SK-N-SH treated with all-trans-retinoic acid at 6 μM for 48 hours (cell line): ENCODE results near the gene PCSK5.

Source experiments
- ATAC-seq: fragments of 200-7000 bp; cut with Tn5 transposase; 3 replicates; pipeline ENCODE4 v1.9.1; 2020; ENCODE audit warnings: mild to moderate bottlenecking, moderate library complexity
- ARNTL ChIP-seq: fragments of 450-650 bp; formaldehyde crosslinking; IDR thresholded peaks from 2 replicates; pipeline ENCODE4 v1.5.0; 2020; ENCODE audit warnings: low read depth, mild to moderate bottlenecking, moderate library complexity, borderline replicate concordance
- BACH2 ChIP-seq: fragments of 250-450 bp; sonication (Bioruptor Pico); IDR thresholded peaks from 2 replicates; pipeline ENCODE4 v1.9.0; 2021; ENCODE audit warnings: mild to moderate bottlenecking, borderline replicate concordance
- ESRRG ChIP-seq: fragments of 250-450 bp; sonication (Bioruptor Pico); IDR thresholded peaks from 2 replicates; pipeline ENCODE4 v1.6.1; 2021; ENCODE audit warnings: mild to moderate bottlenecking
- GLIS3 ChIP-seq: fragments of 250-450 bp; sonication (Bioruptor Pico); IDR thresholded peaks from 2 replicates; pipeline ENCODE4 v1.5.0; 2020; ENCODE audit warnings: mild to moderate bottlenecking, moderate library complexity
- ISL1 ChIP-seq: fragments of 250-450 bp; sonication (Bioruptor Pico); IDR thresholded peaks from 2 replicates; pipeline ENCODE4 v2.1.2; 2022; ENCODE audit warnings: mild to moderate bottlenecking, moderate library complexity
- OSR1 ChIP-seq: fragments of 250-450 bp; sonication (Bioruptor Pico); IDR thresholded peaks from 2 replicates; pipeline ENCODE4 v1.8.0; 2022; ENCODE audit warnings: moderate library complexity, mild to moderate bottlenecking, inconsistent platforms
- PPARA ChIP-seq: fragments of 250-450 bp; sonication (Bioruptor Pico); IDR thresholded peaks from 2 replicates; pipeline ENCODE4 v1.5.0; 2020; ENCODE audit warnings: mild to moderate bottlenecking, borderline replicate concordance
- RARB ChIP-seq: fragments of 250-450 bp; sonication (Bioruptor Pico); IDR thresholded peaks from 2 replicates; pipeline ENCODE4 v1.8.0; 2021; ENCODE audit warnings: mild to moderate bottlenecking, moderate library complexity
- SNAI2 ChIP-seq: fragments of 250-450 bp; sonication (Bioruptor Pico); IDR thresholded peaks from 2 replicates; pipeline ENCODE4 v1.5.0; 2020; ENCODE audit warnings: mild to moderate bottlenecking, moderate library complexity
- TCF4 ChIP-seq: fragments of 250-450 bp; sonication (Bioruptor Pico); IDR thresholded peaks from 2 replicates; pipeline ENCODE4 v1.8.0; 2021; ENCODE audit warnings: mild to moderate bottlenecking, moderate library complexity, borderline replicate concordance
- TOX ChIP-seq: fragments of 250-450 bp; sonication (Bioruptor Pico); IDR thresholded peaks from 2 replicates; pipeline ENCODE4 v1.8.0; 2021; ENCODE audit warnings: mild to moderate bottlenecking, moderate library complexity, borderline replicate concordance
- ZC3H10 ChIP-seq: fragments of 250-450 bp; sonication (Bioruptor Pico); IDR thresholded peaks from 2 replicates; pipeline ENCODE4 v1.5.1; 2021; ENCODE audit warnings: mild to moderate bottlenecking, moderate library complexity
- ZFP3 ChIP-seq: fragments of 250-450 bp; sonication (Bioruptor Pico); IDR thresholded peaks from 2 replicates; pipeline ENCODE4 v1.5.0; 2020; ENCODE audit warnings: mild to moderate bottlenecking, moderate library complexity
- ZFP30 ChIP-seq: fragments of 450-650 bp; formaldehyde crosslinking; IDR thresholded peaks from 2 replicates; pipeline ENCODE4 v1.5.0; 2022; ENCODE audit warnings: mild to moderate bottlenecking, moderate library complexity
- ZNF565 ChIP-seq: fragments of 450-650 bp; formaldehyde crosslinking; conservative IDR thresholded peaks from 2 replicates; pipeline ENCODE4 v1.5.0; 2020; ENCODE audit warnings: low read depth, mild to moderate bottlenecking, moderate library complexity
- ZNF70 ChIP-seq: fragments of 450-650 bp; formaldehyde crosslinking; IDR thresholded peaks from 2 replicates; pipeline ENCODE4 v1.5.0; 2020; ENCODE audit warnings: mild to moderate bottlenecking, moderate library complexity
- ZNF8 ChIP-seq: fragments of 450-650 bp; formaldehyde crosslinking; IDR thresholded peaks from 2 replicates; pipeline ENCODE4 v1.5.0; 2020; ENCODE audit warnings: mild to moderate bottlenecking, moderate library complexity
- TF ChIP-seq, protein P1 (sequence below): fragments of 250-450 bp; sonication (Bioruptor Pico); IDR thresholded peaks from 2 replicates; pipeline ENCODE4 v1.5.1; 2021; ENCODE audit warnings: mild to moderate bottlenecking, moderate library complexity
- TF ChIP-seq, protein P2 (sequence below): fragments of 250-450 bp; sonication (Bioruptor Pico); IDR thresholded peaks from 2 replicates; pipeline ENCODE4 v1.8.0; 2021; ENCODE audit warnings: low read depth, mild to moderate bottlenecking, moderate library complexity, borderline replicate concordance
- TF ChIP-seq, protein P3 (sequence below): fragments of 250-450 bp; sonication (Bioruptor Pico); IDR thresholded peaks from 2 replicates; pipeline ENCODE4 v1.8.0; 2020; ENCODE audit warnings: mild to moderate bottlenecking, moderate library complexity, borderline replicate concordance
- TF ChIP-seq, protein P4 (sequence below): fragments of 250-450 bp; sonication (Bioruptor Pico); IDR thresholded peaks from 2 replicates; pipeline ENCODE4 v1.5.0; 2020; ENCODE audit warnings: mild to moderate bottlenecking, moderate library complexity
- TF ChIP-seq, protein P5 (sequence below): fragments of 250-450 bp; sonication (Bioruptor Pico); IDR thresholded peaks from 2 replicates; pipeline ENCODE4 v1.5.1; 2020; ENCODE audit warnings: low read depth, mild to moderate bottlenecking, moderate library complexity

PCSK5 gene

DNA sequence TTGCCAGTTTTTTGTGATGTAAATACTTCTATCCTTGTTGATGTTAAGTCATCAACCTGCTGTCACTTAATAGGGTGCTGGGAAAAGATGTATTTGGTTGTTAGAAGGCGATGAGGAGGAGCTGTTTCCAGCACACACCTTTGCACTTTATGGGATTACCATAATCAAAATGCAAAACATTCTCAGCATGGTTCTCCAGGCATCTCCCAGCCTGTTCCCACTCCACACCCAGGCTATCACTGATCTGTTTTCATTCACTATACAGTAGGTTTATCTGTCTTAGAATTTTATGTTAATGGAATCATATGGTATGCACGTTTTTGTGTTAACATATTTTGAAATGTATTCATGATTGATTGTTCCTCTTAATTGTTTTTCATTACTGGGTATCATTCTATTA is 35.9 kb downstream of the PCSK5 start:
- ATAC-seq = no peak
- TF ChIP-seq TOX (no peak), ISL1 (CRISPR knock-in tag) (no peak), PPARA (CRISPR knock-in tag) (no peak), OSR1 (CRISPR knock-in tag) (no peak), ZNF8 (CRISPR knock-in tag) (no peak)

DNA sequence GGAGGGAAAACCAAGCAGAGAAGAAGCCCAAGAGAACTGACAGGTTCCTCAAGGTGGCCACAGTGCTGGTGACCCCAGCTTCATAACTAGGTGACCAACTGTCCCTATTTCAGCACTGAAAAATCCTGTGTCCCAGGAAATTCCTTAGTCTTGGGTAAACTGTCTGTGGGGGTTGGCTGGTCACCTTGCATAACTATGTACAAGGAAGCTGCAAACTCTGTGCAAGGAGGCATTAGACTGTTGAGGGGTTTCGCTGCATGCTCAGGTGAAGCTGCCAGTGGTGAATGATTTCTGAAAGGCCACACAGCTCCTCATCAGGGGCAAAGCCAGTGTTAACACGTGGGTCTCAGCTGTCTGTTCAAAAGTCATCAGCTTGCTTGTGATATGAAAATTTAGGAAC is 36.9 kb downstream of the PCSK5 start:
- TF ChIP-seq TCF4 = no peak
- TF ChIP-seq, protein P1, sequence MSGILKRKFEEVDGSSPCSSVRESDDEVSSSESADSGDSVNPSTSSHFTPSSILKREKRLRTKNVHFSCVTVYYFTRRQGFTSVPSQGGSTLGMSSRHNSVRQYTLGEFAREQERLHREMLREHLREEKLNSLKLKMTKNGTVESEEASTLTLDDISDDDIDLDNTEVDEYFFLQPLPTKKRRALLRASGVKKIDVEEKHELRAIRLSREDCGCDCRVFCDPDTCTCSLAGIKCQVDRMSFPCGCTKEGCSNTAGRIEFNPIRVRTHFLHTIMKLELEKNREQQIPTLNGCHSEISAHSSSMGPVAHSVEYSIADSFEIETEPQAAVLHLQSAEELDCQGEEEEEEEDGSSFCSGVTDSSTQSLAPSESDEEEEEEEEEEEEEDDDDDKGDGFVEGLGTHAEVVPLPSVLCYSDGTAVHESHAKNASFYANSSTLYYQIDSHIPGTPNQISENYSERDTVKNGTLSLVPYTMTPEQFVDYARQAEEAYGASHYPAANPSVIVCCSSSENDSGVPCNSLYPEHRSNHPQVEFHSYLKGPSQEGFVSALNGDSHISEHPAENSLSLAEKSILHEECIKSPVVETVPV (CRISPR knock-in tag) = no peak
- no peak for TF ChIP-seq SNAI2 (CRISPR knock-in tag)
- no peak for TF ChIP-seq ESRRG (CRISPR knock-in tag)
- no peak for TF ChIP-seq BACH2 (CRISPR knock-in tag)
- no peak for TF ChIP-seq GLIS3 (CRISPR knock-in tag)
- TF ChIP-seq, protein P2, sequence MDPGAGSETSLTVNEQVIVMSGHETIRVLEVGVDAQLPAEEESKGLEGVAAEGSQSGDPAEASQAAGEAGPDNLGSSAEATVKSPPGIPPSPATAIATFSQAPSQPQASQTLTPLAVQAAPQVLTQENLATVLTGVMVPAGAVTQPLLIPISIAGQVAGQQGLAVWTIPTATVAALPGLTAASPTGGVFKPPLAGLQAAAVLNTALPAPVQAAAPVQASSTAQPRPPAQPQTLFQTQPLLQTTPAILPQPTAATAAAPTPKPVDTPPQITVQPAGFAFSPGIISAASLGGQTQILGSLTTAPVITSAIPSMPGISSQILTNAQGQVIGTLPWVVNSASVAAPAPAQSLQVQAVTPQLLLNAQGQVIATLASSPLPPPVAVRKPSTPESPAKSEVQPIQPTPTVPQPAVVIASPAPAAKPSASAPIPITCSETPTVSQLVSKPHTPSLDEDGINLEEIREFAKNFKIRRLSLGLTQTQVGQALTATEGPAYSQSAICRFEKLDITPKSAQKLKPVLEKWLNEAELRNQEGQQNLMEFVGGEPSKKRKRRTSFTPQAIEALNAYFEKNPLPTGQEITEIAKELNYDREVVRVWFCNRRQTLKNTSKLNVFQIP (CRISPR knock-in tag) = no peak
- no peak for TF ChIP-seq PPARA (CRISPR knock-in tag)
- no peak for TF ChIP-seq ZFP3 (CRISPR knock-in tag)
- TF ChIP-seq OSR1 (CRISPR knock-in tag) = no peak
- no peak for TF ChIP-seq ZNF8 (CRISPR knock-in tag)
- TF ChIP-seq ZFP30 (CRISPR knock-in tag) = no peak
- TF ChIP-seq, protein P3, sequence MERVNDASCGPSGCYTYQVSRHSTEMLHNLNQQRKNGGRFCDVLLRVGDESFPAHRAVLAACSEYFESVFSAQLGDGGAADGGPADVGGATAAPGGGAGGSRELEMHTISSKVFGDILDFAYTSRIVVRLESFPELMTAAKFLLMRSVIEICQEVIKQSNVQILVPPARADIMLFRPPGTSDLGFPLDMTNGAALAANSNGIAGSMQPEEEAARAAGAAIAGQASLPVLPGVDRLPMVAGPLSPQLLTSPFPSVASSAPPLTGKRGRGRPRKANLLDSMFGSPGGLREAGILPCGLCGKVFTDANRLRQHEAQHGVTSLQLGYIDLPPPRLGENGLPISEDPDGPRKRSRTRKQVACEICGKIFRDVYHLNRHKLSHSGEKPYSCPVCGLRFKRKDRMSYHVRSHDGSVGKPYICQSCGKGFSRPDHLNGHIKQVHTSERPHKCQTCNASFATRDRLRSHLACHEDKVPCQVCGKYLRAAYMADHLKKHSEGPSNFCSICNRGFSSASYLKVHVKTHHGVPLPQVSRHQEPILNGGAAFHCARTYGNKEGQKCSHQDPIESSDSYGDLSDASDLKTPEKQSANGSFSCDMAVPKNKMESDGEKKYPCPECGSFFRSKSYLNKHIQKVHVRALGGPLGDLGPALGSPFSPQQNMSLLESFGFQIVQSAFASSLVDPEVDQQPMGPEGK (CRISPR knock-in tag) = no peak
- TF ChIP-seq ARNTL (CRISPR knock-in tag) = no peak
- TF ChIP-seq RARB (CRISPR knock-in tag) = no peak
- TF ChIP-seq, protein P4, sequence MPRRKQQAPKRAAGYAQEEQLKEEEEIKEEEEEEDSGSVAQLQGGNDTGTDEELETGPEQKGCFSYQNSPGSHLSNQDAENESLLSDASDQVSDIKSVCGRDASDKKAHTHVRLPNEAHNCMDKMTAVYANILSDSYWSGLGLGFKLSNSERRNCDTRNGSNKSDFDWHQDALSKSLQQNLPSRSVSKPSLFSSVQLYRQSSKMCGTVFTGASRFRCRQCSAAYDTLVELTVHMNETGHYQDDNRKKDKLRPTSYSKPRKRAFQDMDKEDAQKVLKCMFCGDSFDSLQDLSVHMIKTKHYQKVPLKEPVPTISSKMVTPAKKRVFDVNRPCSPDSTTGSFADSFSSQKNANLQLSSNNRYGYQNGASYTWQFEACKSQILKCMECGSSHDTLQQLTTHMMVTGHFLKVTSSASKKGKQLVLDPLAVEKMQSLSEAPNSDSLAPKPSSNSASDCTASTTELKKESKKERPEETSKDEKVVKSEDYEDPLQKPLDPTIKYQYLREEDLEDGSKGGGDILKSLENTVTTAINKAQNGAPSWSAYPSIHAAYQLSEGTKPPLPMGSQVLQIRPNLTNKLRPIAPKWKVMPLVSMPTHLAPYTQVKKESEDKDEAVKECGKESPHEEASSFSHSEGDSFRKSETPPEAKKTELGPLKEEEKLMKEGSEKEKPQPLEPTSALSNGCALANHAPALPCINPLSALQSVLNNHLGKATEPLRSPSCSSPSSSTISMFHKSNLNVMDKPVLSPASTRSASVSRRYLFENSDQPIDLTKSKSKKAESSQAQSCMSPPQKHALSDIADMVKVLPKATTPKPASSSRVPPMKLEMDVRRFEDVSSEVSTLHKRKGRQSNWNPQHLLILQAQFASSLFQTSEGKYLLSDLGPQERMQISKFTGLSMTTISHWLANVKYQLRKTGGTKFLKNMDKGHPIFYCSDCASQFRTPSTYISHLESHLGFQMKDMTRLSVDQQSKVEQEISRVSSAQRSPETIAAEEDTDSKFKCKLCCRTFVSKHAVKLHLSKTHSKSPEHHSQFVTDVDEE = no peak
- ATAC-seq = no peak

DNA sequence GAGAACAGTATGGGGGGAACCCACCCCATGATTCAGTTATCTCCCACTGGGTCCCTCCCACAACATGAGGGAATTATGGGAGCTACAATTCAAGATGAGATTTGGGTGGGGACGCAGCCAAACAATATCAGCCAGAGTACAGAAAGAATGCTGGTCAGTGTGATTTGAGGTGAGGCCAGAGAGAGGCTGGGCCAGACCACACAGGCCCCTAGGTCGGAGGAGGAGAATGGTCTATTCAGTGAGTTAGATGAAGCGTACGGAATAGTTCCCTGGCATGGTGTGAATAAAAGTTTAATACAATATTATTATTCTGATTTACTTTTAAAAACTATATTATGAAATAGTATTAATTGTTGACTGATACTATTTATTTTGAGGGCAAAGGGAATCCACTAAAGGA is 39.7 kb downstream of the PCSK5 start:
- TF ChIP-seq GLIS3 (CRISPR knock-in tag) (no peak), ARNTL (CRISPR knock-in tag) (no peak), ZFP30 (CRISPR knock-in tag) (no peak), ZFP3 (CRISPR knock-in tag) (no peak), ZC3H10 (CRISPR knock-in tag) (no peak), TCF4 (no peak), RARB (CRISPR knock-in tag) (no peak), TOX (no peak), ZNF70 (CRISPR knock-in tag) (no peak), BACH2 (CRISPR knock-in tag) (no peak), PPARA (CRISPR knock-in tag) (no peak)

DNA sequence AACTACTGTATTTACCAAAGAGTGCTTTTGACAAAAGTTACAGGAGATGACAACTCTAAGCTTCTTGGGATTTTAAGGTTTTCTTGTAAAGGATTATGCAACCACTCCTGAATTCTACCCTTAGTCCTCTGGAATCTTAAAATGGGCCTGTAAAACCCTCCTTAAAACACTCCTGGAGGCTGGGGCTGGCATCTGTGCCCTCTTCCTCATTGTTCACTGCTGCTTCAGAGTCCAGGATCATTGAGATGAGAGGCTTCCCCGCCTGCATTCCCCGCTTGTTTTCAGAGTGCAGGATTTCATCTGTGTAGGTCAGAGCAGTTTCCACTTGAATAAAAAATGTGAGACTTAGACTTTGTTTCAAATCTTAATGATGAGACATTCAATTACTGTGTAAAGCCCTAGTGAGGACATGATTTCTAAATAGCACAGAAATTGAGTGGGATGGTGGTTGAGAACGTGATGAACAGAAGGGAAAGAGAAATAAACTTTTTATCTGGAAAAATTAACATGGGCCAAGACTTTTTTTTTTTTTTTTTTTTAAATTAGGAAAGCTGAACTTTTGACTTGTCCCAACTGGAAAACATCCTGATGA is 40.4 kb downstream of the PCSK5 start:
- ATAC-seq = no peak
- TF ChIP-seq ZNF8 (CRISPR knock-in tag) (no peak), ZNF70 (CRISPR knock-in tag) (no peak), ZFP3 (CRISPR knock-in tag) (no peak), ZNF565 (CRISPR knock-in tag) (no peak)
- TF ChIP-seq, protein P5, sequence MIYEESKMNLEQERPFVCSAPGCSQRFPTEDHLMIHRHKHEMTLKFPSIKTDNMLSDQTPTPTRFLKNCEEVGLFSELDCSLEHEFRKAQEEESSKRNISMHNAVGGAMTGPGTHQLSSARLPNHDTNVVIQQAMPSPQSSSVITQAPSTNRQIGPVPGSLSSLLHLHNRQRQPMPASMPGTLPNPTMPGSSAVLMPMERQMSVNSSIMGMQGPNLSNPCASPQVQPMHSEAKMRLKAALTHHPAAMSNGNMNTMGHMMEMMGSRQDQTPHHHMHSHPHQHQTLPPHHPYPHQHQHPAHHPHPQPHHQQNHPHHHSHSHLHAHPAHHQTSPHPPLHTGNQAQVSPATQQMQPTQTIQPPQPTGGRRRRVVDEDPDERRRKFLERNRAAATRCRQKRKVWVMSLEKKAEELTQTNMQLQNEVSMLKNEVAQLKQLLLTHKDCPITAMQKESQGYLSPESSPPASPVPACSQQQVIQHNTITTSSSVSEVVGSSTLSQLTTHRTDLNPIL (CRISPR knock-in tag) = no peak
- TF ChIP-seq, protein P4 = no peak
- TF ChIP-seq, protein P3 (CRISPR knock-in tag) = no peak

More for the DNA sequence above, 39.7 kb downstream of the PCSK5 start:
- no peak for ATAC-seq
